Fibroblast of villous mesenchyme (primary cell): ENCODE results near the gene KLF3. TPM values are rescaled to one million over a fixed set of nuclear protein-coding genes. Genes with fewer than 3 reads are reported as not detected.
A peak's percentile ranks its signal among the peaks of the same experiment; 100 is the strongest.

Experiments used
- DNase-seq: peaks from one replicate; pipeline ENCODE4 v3.0.0-alpha.2; 2010; ENCODE audit warnings: low read depth
- H3K4me3 ChIP-seq: 2 replicates; pipeline ENCODE4 v1.5.1; 2011; ENCODE audit warnings: low read depth, mild to moderate bottlenecking, low read length
- CTCF ChIP-seq: IDR thresholded peaks from 2 replicates; pipeline ENCODE4 v1.5.1; 2012; ENCODE audit warnings: low read depth, mild to moderate bottlenecking, low read length; ENCODE audit not compliant: insufficient read depth
- total RNA-seq: library from RNA; depleted of rRNA; stranded (reverse); fragments of >200 nt; gene quantifications from 2 replicates; pipeline ENCODE4 v1.2.3, GENCODE V29; 2012

KLF3 gene
- total RNA-seq, 1 donor, result 24.2 TPM

- TF ChIP-seq CTCF, result no peak
- DNase-seq, result peak; percentile 8
- H3K4me3 ChIP-seq, result no peak overlapping the region
These were observed 29.8 kb upstream of the KLF3 start for GRCh38 chr4:38634047-38634759.

GRCh38 chr4:38639242-38639641, 24.8 kb upstream of the KLF3 start:
- DNase-seq, result no peak
- TF ChIP-seq CTCF, result no peak
- no peak overlapping the region for H3K4me3 ChIP-seq

- H3K4me3 ChIP-seq, result no peak overlapping the region
- no peak for DNase-seq
- no peak for TF ChIP-seq CTCF
These were observed 22.2 kb upstream of the KLF3 start for GRCh38 chr4:38641811-38642210.

- no peak overlapping the region for H3K4me3 ChIP-seq
- no peak for DNase-seq
- TF ChIP-seq CTCF, result no peak
These were observed 19.8 kb upstream of the KLF3 start for GRCh38 chr4:38644201-38644600.

GRCh38 chr4:38647101-38647819, 16.7 kb upstream of the KLF3 start:
- DNase-seq, result no peak
- no peak for TF ChIP-seq CTCF
- no peak overlapping the region for H3K4me3 ChIP-seq

- DNase-seq, result no peak
- no peak for TF ChIP-seq CTCF
- no peak overlapping the region for H3K4me3 ChIP-seq
These were observed 13.9 kb upstream of the KLF3 start for GRCh38 chr4:38650133-38650532.
